GM19324 (cell line): ENCODE measurements around the gene PLEKHH2.
"Not testable (repeated sequence)": the region's sequence is repeated elsewhere in the genome, so short reads cannot be mapped to it uniquely, and the experiment has no call there.

Experiments
- ATAC-seq: cut with Tn5 transposase; IDR thresholded peaks from one replicate; pipeline ENCODE4 v1.9.1; 2021; ENCODE audit warnings: mild to moderate bottlenecking, moderate library complexity; ENCODE audit not compliant: unreplicated experiment, low FRiP score

Gene PLEKHH2

GRCh38 chr2:43637030-43637803, at the start of gene PLEKHH2:
Gene PLEKHH2 (plus strand): TSS chr2:43637260. CDS start chr2:43644674, 7,414 bp downstream.
- peak; percentile 88 for ATAC-seq

GRCh38 chr2:43592443-43592842, 44.6 kb upstream of the PLEKHH2 start:
- ATAC-seq: no peak

- no peak for ATAC-seq
Observed at GRCh38 chr2:43593254-43593653, 43.8 kb upstream of the PLEKHH2 start.

- ATAC-seq: no peak
Observed at GRCh38 chr2:43594875-43595274, 42.2 kb upstream of the PLEKHH2 start.

- peak; percentile 99 for ATAC-seq
Observed at GRCh38 chr2:43595603-43596412, 41.3 kb upstream of the PLEKHH2 start, which contains the start of gene THADA. Gene THADA (minus strand): TSS chr2:43596038. CDS start chr2:43592392, 3,646 bp downstream.

- not testable (repeated sequence) for ATAC-seq
Observed at GRCh38 chr2:43600596-43600995, 36.5 kb upstream of the PLEKHH2 start.

GRCh38 chr2:43604674-43605073, 32.4 kb upstream of the PLEKHH2 start:
- ATAC-seq: no peak

GRCh38 chr2:43605079-43605655, 31.9 kb upstream of the PLEKHH2 start:
- no peak for ATAC-seq

- no peak for ATAC-seq
Observed at GRCh38 chr2:43605851-43606250, 31.2 kb upstream of the PLEKHH2 start.

GRCh38 chr2:43609290-43609918, 27.7 kb upstream of the PLEKHH2 start:
- ATAC-seq: no peak

- ATAC-seq: no peak
Observed at GRCh38 chr2:43610361-43610760, 26.7 kb upstream of the PLEKHH2 start.

GRCh38 chr2:43611987-43612894, 24.8 kb upstream of the PLEKHH2 start:
- no peak for ATAC-seq

- ATAC-seq: no peak
Observed at GRCh38 chr2:43612944-43613343, 24.1 kb upstream of the PLEKHH2 start.

GRCh38 chr2:43616967-43617680, 19.9 kb upstream of the PLEKHH2 start:
- ATAC-seq: no peak

GRCh38 chr2:43619511-43619910, 17.5 kb upstream of the PLEKHH2 start:
- ATAC-seq: no peak

- ATAC-seq: no peak
Observed at GRCh38 chr2:43622931-43623451, 14.1 kb upstream of the PLEKHH2 start.

- no peak for ATAC-seq
Observed at GRCh38 chr2:43631618-43632317, 5.3 kb upstream of the PLEKHH2 start.

- no peak for ATAC-seq
Observed at GRCh38 chr2:43634604-43635306, 2.3 kb upstream of the PLEKHH2 start.
